ENCODE results near the gene ARHGEF11.

The ARHGEF11 gene

GRCh38 chr1:156892190-156893047 lies 153.1 kb downstream of the ARHGEF11 start:
- ATAC-seq (ENCODE audit: insufficient read depth, low read depth) (peak; percentile 90), DNase-seq (peak; percentile 72)
- Histone ChIP-seq H4K20me1 (ENCODE audit: insufficient read depth, low read length) (no peaks in the 10 kb centered on the region; the same call in 1 of the 2 replicates), H3K27ac (ENCODE audit: low read length) (no peak overlapping the region), H2AFZ (ENCODE audit: low read depth, low read length) (no peak overlapping the region), H3K9me3 (ENCODE audit: insufficient read depth, low read length, severe bottlenecking) (no peaks in the 10 kb centered on the region), H3K27me3 (ENCODE audit: insufficient read depth, low read length, poor library complexity) (no peaks in the 10 kb centered on the region), H3K4me3 (ENCODE audit: low read depth in 1 of 2, low read length in 2 of 2) (no peak overlapping the region), H3K79me2 (ENCODE audit: insufficient read depth, low read length) (no peaks in the 10 kb centered on the region), H3K36me3 (ENCODE audit: insufficient read depth, low read length) (no peaks in the 10 kb centered on the region), H3K4me2 (ENCODE audit: insufficient read depth, low read length) (no peak overlapping the region), H3K9ac (ENCODE audit: low read depth, low read length) (no peak overlapping the region), H3K4me1 (ENCODE audit: insufficient read depth, low read length) (peaks cover 3% of the 10 kb centered on the region; the same call in 1 of the 2 replicates)
- TF ChIP-seq EZH2 (IDR thresholded peaks at IDR 0.05; ENCODE audit: borderline replicate concordance, low read depth, low read length, severe bottlenecking): no peak
- TF ChIP-seq CTCF (IDR thresholded peaks at IDR 0.05; ENCODE audit: borderline replicate concordance, extremely low read depth, low read length, poor library complexity, severe bottlenecking): peak; percentile 63

DNA sequence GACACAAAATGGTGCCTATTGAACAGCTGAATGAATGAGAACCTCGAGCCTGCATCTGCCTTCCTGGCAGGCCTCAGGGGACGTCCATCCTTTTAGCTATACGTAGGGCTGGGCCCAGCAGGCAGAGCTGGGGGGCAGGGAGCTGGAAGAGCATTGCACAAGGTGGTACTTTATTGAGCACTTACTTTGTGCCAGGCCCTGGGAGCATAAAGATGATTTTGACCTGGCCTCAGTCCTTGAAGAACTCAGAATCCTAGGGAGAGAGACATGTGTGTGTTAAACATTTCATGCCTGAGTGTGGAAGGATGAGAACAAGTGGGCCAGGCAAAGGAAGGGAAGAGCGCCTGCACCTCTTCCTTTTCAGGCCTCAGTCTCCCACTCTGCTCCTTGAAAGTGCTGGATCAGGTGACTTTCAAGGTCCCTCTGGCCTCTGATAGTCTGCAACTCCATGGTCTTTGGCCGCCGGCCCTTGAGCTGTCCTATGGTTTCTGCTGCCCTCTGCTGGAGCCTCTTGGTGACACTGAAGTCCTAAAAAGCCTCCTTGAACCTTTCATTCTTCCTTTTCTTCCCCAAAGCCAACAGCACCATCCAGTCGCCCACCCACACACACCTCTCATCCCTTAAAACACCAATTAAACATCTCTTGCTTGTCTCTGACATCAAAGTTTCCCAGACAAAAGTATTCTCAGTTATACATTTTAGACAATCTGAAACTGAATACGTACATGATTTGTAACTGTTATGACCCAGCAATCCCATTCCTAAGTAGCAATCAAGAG lies 155.6 kb downstream of the ARHGEF11 start:
- Histone ChIP-seq H3K27ac (ENCODE audit: low read length) (no peak overlapping the region), H3K9ac (ENCODE audit: low read depth, low read length) (no peak overlapping the region)

GRCh38 chr1:156887734-156888133 lies 157.8 kb downstream of the ARHGEF11 start:
- Histone ChIP-seq H3K79me2 (ENCODE audit: insufficient read depth, low read length) (no peaks in the 10 kb centered on the region), H3K36me3 (ENCODE audit: insufficient read depth, low read length) (no peaks in the 10 kb centered on the region), H2AFZ (ENCODE audit: low read depth, low read length) (no peak overlapping the region), H3K4me3 (ENCODE audit: low read depth in 1 of 2, low read length in 2 of 2) (no peak overlapping the region), H4K20me1 (ENCODE audit: insufficient read depth, low read length) (peaks cover 3% of the 10 kb centered on the region), H3K9me3 (ENCODE audit: insufficient read depth, low read length, severe bottlenecking) (no peaks in the 10 kb centered on the region), H3K4me1 (ENCODE audit: insufficient read depth, low read length) (peaks cover 3% of the 10 kb centered on the region; the same call in 1 of the 2 replicates), H3K27ac (ENCODE audit: low read length) (no peak overlapping the region), H3K4me2 (ENCODE audit: insufficient read depth, low read length) (no peak overlapping the region), H3K27me3 (ENCODE audit: insufficient read depth, low read length, poor library complexity) (peaks cover 21% of the 10 kb centered on the region), H3K9ac (ENCODE audit: low read depth, low read length) (no peak overlapping the region)
- DNase-seq: no peak
- TF ChIP-seq CTCF (IDR thresholded peaks at IDR 0.05; ENCODE audit: borderline replicate concordance, extremely low read depth, low read length, poor library complexity, severe bottlenecking) (no peak), EZH2 (IDR thresholded peaks at IDR 0.05; ENCODE audit: borderline replicate concordance, low read depth, low read length, severe bottlenecking) (no peak)
- no peak for ATAC-seq (ENCODE audit: insufficient read depth, low read depth)

More for the DNA sequence above, 155.6 kb downstream of the ARHGEF11 start:
- peak; percentile 59; the same call in 2 of the 3 replicates for ATAC-seq (ENCODE audit: insufficient read depth, low read depth)
- Histone ChIP-seq H4K20me1 (ENCODE audit: insufficient read depth, low read length) (peaks cover 3% of the 10 kb centered on the region), H2AFZ (ENCODE audit: low read depth, low read length) (no peak overlapping the region), H3K79me2 (ENCODE audit: insufficient read depth, low read length) (no peaks in the 10 kb centered on the region), H3K9me3 (ENCODE audit: insufficient read depth, low read length, severe bottlenecking) (no peaks in the 10 kb centered on the region), H3K27me3 (ENCODE audit: insufficient read depth, low read length, poor library complexity) (peaks cover 14% of the 10 kb centered on the region), H3K36me3 (ENCODE audit: insufficient read depth, low read length) (no peaks in the 10 kb centered on the region), H3K4me1 (ENCODE audit: insufficient read depth, low read length) (peaks cover 3% of the 10 kb centered on the region; the same call in 1 of the 2 replicates), H3K4me2 (ENCODE audit: insufficient read depth, low read length) (no peak overlapping the region), H3K4me3 (ENCODE audit: low read depth in 1 of 2, low read length in 2 of 2) (no peak overlapping the region)
- peak; percentile 56 for DNase-seq
- TF ChIP-seq EZH2 (IDR thresholded peaks at IDR 0.05; ENCODE audit: borderline replicate concordance, low read depth, low read length, severe bottlenecking) (no peak), CTCF (IDR thresholded peaks at IDR 0.05; ENCODE audit: borderline replicate concordance, extremely low read depth, low read length, poor library complexity, severe bottlenecking) (peak; percentile 84)

All from DND-41 (cell line).